Uterus (tissue), 4 donors: ENCODE measurements around the gene PYGO2. TPM values are rescaled to one million over a fixed set of nuclear protein-coding genes. Genes with fewer than 3 reads are reported as not detected.
A peak's percentile ranks its signal among the peaks of the same experiment; 100 is the strongest.
"Not testable (repeated sequence)": the region's sequence is repeated elsewhere in the genome, so short reads cannot be mapped to it uniquely, and the experiment has no call there.

ENCODE experiments used
- DNase-seq, 2 donors: peaks; one replicate each; pipeline ENCODE4 v3.0.0-alpha.2; 2019 to 2020
- H3K27ac ChIP-seq, 2 donors: fragments of 200-600 bp; sonication (generic); 1 replicate in 1 of 2; 2 replicates in 1 of 2; pipeline ENCODE4 v1.5.1; 2016 to 2018
- H3K27me3 ChIP-seq, 2 donors: fragments of 200-600 bp; sonication (generic); one replicate each; pipeline ENCODE4 v1.5.1; 2018 to 2019; ENCODE audit warnings: control low read depth in 1 of 2
- H3K36me3 ChIP-seq, 2 donors: fragments of 200-600 bp; sonication (generic); one replicate each; pipeline ENCODE4 v1.5.1; 2019; ENCODE audit warnings: control low read depth in 1 of 2
- H3K4me1 ChIP-seq, 2 donors: fragments of 200-600 bp; sonication (generic); one replicate each; pipeline ENCODE4 v1.5.1; 2018 to 2019; ENCODE audit warnings: control low read depth in 1 of 2
- H3K4me3 ChIP-seq, 2 donors: fragments of 200-600 bp; sonication (generic); 1 replicate in 1 of 2; 2 replicates in 1 of 2; pipeline ENCODE4 v1.5.1; 2018 to 2019; ENCODE audit warnings: mild to moderate bottlenecking in 1 of 2
- H3K9me3 ChIP-seq, 2 donors: fragments of 200-600 bp; sonication (generic); one replicate each; pipeline ENCODE4 v1.5.1; 2019; ENCODE audit warnings: control low read depth in 1 of 2
- CTCF ChIP-seq, 4 experiments: fragments of 200-600 bp in 2 of 4; fragments of 450-650 bp in 2 of 4; sonication (generic) in 2 of 4; IDR thresholded peaks; one replicate each; pipeline ENCODE4 v1.5.1; 2016 to 2019; ENCODE audit warnings: antibody characterized with exemption in 4 of 4, mild to moderate bottlenecking in 2 of 4, moderate library complexity in 1 of 4
- POLR2A ChIP-seq, 2 donors: fragments of 450-650 bp; IDR thresholded peaks; one replicate each; pipeline ENCODE4 v1.6.1; 2016; ENCODE audit warnings: antibody characterized with exemption in 2 of 2, mild to moderate bottlenecking in 1 of 2, moderate library complexity in 1 of 2
- intact Hi-C: fragments of 100-400 bp; cut with DNase I; formaldehyde crosslinking; loops from one replicate; pipeline ENCODE4 v1.15.1; 2023; ENCODE audit warnings: low total_unique reads
- total RNA-seq, 4 donors: library from RNA; depleted of rRNA in 3 of 4; stranded (reverse); fragments of >200 nt in 3 of 4; gene quantifications; one replicate each; pipeline versions ENCODE4 v1.1.0 to v1.2.4, GENCODE V29; 2014 to 2023
- donor health status: DM: yes; HTN: yes; CAD: no.

The PYGO2 gene
- total RNA-seq, 4 donors from 2014 or later, result 10.0 to 36.4 (median 15.9) TPM

GRCh38 chr1:154983776-154984466 is 22.3 kb upstream of the PYGO2 start:
- H3K27me3 ChIP-seq, result no peaks in the 10 kb centered on the region
- DNase-seq, result no peak
- H3K27ac ChIP-seq, result peak overlapping the region; percentile 75 to 77
- TF ChIP-seq POLR2A (IDR thresholded peaks at IDR 0.05) (no peak), CTCF (IDR thresholded peaks at IDR 0.05) (no peak)
- peaks cover 0 to 10% of the 10 kb centered on the region in 2 donors for H3K4me1 ChIP-seq
- no peaks in the 10 kb centered on the region for H3K36me3 ChIP-seq
- intact Hi-C loops, result no loop called here
- no peaks in the 10 kb centered on the region for H3K9me3 ChIP-seq
- H3K4me3 ChIP-seq, result peak overlapping the region; percentile 62 to 80

GRCh38 chr1:154982897-154983648 is 21.5 kb upstream of the PYGO2 start, which contains the start of gene FLAD1:
TSS of gene FLAD1 (plus strand) at chr1:154983344. CDS start at chr1:154983695, 351 bp downstream.
- H3K27me3 ChIP-seq, result no peaks in the 10 kb centered on the region
- intact Hi-C loops, result no loop called here
- H3K4me1 ChIP-seq, result peaks cover 0 to 7% of the 10 kb centered on the region in 2 donors
- no peaks in the 10 kb centered on the region for H3K36me3 ChIP-seq
- peak; percentile 93 to 99 for DNase-seq
- H3K9me3 ChIP-seq, result no peaks in the 10 kb centered on the region
- TF ChIP-seq CTCF (IDR thresholded peaks at IDR 0.05) (peak in 1 of 4 experiments; percentile 33), POLR2A (IDR thresholded peaks at IDR 0.05) (peak in 1 of 2 donors; percentile 35)
- peak within 1 kb of the TSS; percentile 62 to 80 for H3K4me3 ChIP-seq
- peak within 1 kb of the TSS; percentile 75 to 77 for H3K27ac ChIP-seq

GRCh38 chr1:154982341-154982740 is 20.8 kb upstream of the PYGO2 start:
- Histone ChIP-seq H3K4me1 (peaks cover 0 to 7% of the 10 kb centered on the region in 2 donors), H3K36me3 (no peaks in the 10 kb centered on the region), H3K27me3 (no peaks in the 10 kb centered on the region), H3K27ac (peak overlapping the region in 1 of 2 donors; percentile 77), H3K9me3 (no peaks in the 10 kb centered on the region), H3K4me3 (peak overlapping the region in 1 of 2 donors; percentile 38)
- intact Hi-C loops, result no loop called here
- no peak for TF ChIP-seq POLR2A (IDR thresholded peaks at IDR 0.05)
- no peak for TF ChIP-seq CTCF (IDR thresholded peaks at IDR 0.05)
- DNase-seq, result no peak

- Histone ChIP-seq H3K4me1 (no peaks in the 10 kb centered on the region), H3K27ac (no peak overlapping the region), H3K27me3 (no peaks in the 10 kb centered on the region), H3K4me3 (no peak overlapping the region), H3K36me3 (no peaks in the 10 kb centered on the region), H3K9me3 (no peaks in the 10 kb centered on the region)
- TF ChIP-seq POLR2A (IDR thresholded peaks at IDR 0.05) (no peak), CTCF (IDR thresholded peaks at IDR 0.05) (no peak)
- DNase-seq, result no peak
- intact Hi-C loops, result no loop called here
Measured at GRCh38 chr1:154978360-154978759, 16.8 kb upstream of the PYGO2 start.

GRCh38 chr1:154977762-154978161 is 16.2 kb upstream of the PYGO2 start:
- H3K4me1 ChIP-seq, H3K27me3 ChIP-seq, DNase-seq, intact Hi-C loops, H3K4me3 ChIP-seq, H3K36me3 ChIP-seq, H3K27ac ChIP-seq, H3K9me3 ChIP-seq: not testable (repeated sequence)
